Lung (tissue), 12 donors: ENCODE measurements around the gene ESRRB. TPM values are rescaled to one million over a fixed set of nuclear protein-coding genes. Genes with fewer than 3 reads are reported as not detected.
A peak's percentile ranks its signal among the peaks of the same experiment; 100 is the strongest.

Source experiments
- ATAC-seq: fragments of 200-7000 bp; cut with Tn5 transposase; one replicate; pipeline ENCODE4 v1.9.1; 2020; ENCODE audit warnings: moderate number of reproducible peaks; ENCODE audit not compliant: insufficient read depth, low FRiP score
- DNase-seq, 3 donors: peaks; one replicate each; pipeline ENCODE4 v3.0.0-alpha.2; 2013 to 2017
- H3K27ac ChIP-seq, 2 donors: one replicate each; pipeline ENCODE4 v1.5.1; 2013; ENCODE audit warnings: mild to moderate bottlenecking in 2 of 2, moderate library complexity in 2 of 2, control low read depth in 1 of 2, inconsistent platforms in 1 of 2, low read depth in 1 of 2, low read length in 1 of 2
- H3K27me3 ChIP-seq, 3 donors: one replicate each; pipeline ENCODE4 v1.5.1; 2013; ENCODE audit warnings: low read length in 2 of 3; ENCODE audit not compliant: control insufficient read depth in 3 of 3, insufficient read depth in 3 of 3
- H3K36me3 ChIP-seq, 4 donors: one replicate each; pipeline ENCODE4 v1.5.1; 2013; ENCODE audit warnings: low read length in 4 of 4, mild to moderate bottlenecking in 1 of 4, moderate library complexity in 1 of 4; ENCODE audit not compliant: control insufficient read depth in 4 of 4, insufficient read depth in 4 of 4
- H3K4me1 ChIP-seq, 5 donors: one replicate each; pipeline ENCODE4 v1.5.1; 2013; ENCODE audit warnings: low read length in 5 of 5, mild to moderate bottlenecking in 2 of 5, moderate library complexity in 1 of 5; ENCODE audit not compliant: control insufficient read depth in 5 of 5, insufficient read depth in 5 of 5
- H3K4me3 ChIP-seq: one replicate; pipeline ENCODE4 v1.5.1; 2013; ENCODE audit warnings: mild to moderate bottlenecking, control low read depth, moderate library complexity
- H3K9ac ChIP-seq, 2 donors: one replicate each; pipeline ENCODE4 v1.5.1; 2013; ENCODE audit warnings: low read length in 2 of 2, control low read depth in 1 of 2; ENCODE audit not compliant: insufficient read depth in 1 of 2
- H3K9me3 ChIP-seq, 4 donors: one replicate each; pipeline ENCODE4 v1.5.1; 2013; ENCODE audit warnings: low read length in 3 of 4, mild to moderate bottlenecking in 1 of 4, moderate library complexity in 1 of 4; ENCODE audit not compliant: control insufficient read depth in 4 of 4, insufficient read depth in 3 of 4
- WGBS, 2 donors: extraction: QIAGEN DNeasy Blood & Tissue Kit; methylation state at CpG; one replicate each; pipeline ENCODE4 v1.1.7; 2013; 5-methylcytosine and 5-hydroxymethylcytosine counted together
- polyA plus RNA-seq, 2 donors: library from polyadenylated mRNA; stranded (reverse); fragments of 200-250 nt; gene quantifications; one replicate each; pipeline ENCODE4 v1.2.1, GENCODE V29; 2013
- total RNA-seq, 2 donors: library from RNA; depleted of rRNA in 1 of 2; stranded (reverse); fragments of >200 nt in 1 of 2; gene quantifications; one replicate each; pipeline ENCODE4 v1.2.1, GENCODE V29; 2014 to 2021
- TF ChIP-seq, protein P1 (sequence below): IDR thresholded peaks from 2 replicates; pipeline ENCODE4 v1.5.1; 2012; ENCODE audit warnings: mild to moderate bottlenecking; ENCODE audit errors: control extremely low read depth, extremely low read depth
- donor health status: control.
- donor health status: control.
- donor health status: Bipolar disorder and iron deficiency.
- donor health status: healthy.
- donor health status: DM: yes; HTN: yes; CAD: no.

ESRRB gene
- total and polyA plus RNA-seq, 4 donors = 0.02 to 0.26 (median 0.18) TPM

- Histone ChIP-seq H3K9me3 (no peaks in the 10 kb centered on the region), H3K4me3 (no peak overlapping the region), H3K36me3 (no peaks in the 10 kb centered on the region), H3K27ac (no peak overlapping the region), H3K9ac (no peak overlapping the region), H3K4me1 (peaks cover 0 to 12% (median 0%) of the 10 kb centered on the region in 5 donors), H3K27me3 (no peaks in the 10 kb centered on the region)
- ATAC-seq (no peak), DNase-seq (peak in 2 of 3 donors; percentile 55 to 56)
- 58 to 68% methylated on average over 10 of the region's 10 CpGs for WGBS, 2 donors
- TF ChIP-seq, protein P1, sequence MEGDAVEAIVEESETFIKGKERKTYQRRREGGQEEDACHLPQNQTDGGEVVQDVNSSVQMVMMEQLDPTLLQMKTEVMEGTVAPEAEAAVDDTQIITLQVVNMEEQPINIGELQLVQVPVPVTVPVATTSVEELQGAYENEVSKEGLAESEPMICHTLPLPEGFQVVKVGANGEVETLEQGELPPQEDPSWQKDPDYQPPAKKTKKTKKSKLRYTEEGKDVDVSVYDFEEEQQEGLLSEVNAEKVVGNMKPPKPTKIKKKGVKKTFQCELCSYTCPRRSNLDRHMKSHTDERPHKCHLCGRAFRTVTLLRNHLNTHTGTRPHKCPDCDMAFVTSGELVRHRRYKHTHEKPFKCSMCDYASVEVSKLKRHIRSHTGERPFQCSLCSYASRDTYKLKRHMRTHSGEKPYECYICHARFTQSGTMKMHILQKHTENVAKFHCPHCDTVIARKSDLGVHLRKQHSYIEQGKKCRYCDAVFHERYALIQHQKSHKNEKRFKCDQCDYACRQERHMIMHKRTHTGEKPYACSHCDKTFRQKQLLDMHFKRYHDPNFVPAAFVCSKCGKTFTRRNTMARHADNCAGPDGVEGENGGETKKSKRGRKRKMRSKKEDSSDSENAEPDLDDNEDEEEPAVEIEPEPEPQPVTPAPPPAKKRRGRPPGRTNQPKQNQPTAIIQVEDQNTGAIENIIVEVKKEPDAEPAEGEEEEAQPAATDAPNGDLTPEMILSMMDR = no peak
Measured at GRCh38 chr14:76537906-76538647, 162.1 kb downstream of the ESRRB start.

- Histone ChIP-seq H3K4me1 (peaks cover 0 to 12% (median 0%) of the 10 kb centered on the region in 5 donors), H3K36me3 (no peaks in the 10 kb centered on the region), H3K27ac (no peak overlapping the region), H3K4me3 (no peak overlapping the region), H3K9me3 (peaks cover 0 to under 1% (median 0%) of the 10 kb centered on the region in 4 donors), H3K9ac (no peak overlapping the region), H3K27me3 (no peaks in the 10 kb centered on the region)
- ATAC-seq (no peak), DNase-seq (no peak)
- TF ChIP-seq, protein P1 = no peak
- 65 to 74% methylated on average over 1 of the region's 1 CpG for WGBS, 2 donors
Measured at GRCh38 chr14:76538648-76539008, 162.7 kb downstream of the ESRRB start.

GRCh38 chr14:76539130-76539529, 163.2 kb downstream of the ESRRB start:
- H3K9me3 ChIP-seq = peaks cover 0 to 2% (median 0%) of the 10 kb centered on the region in 4 donors
- DNase-seq = no peak
- no peak overlapping the region for H3K4me3 ChIP-seq
- H3K9ac ChIP-seq = no peak overlapping the region
- no peak for ATAC-seq
- no peaks in the 10 kb centered on the region for H3K27me3 ChIP-seq
- no peaks in the 10 kb centered on the region for H3K36me3 ChIP-seq
- peaks cover 0 to 12% (median 0%) of the 10 kb centered on the region in 5 donors for H3K4me1 ChIP-seq
- H3K27ac ChIP-seq = no peak overlapping the region
- TF ChIP-seq, protein P1 = no peak
